Mesenchymal stem cell (in vitro differentiated cells and primary cell): ENCODE data around the gene DCLRE1B.
A peak's percentile ranks its signal among the peaks of the same experiment; 100 is the strongest.

Experiments used
- DNase-seq: peaks from one replicate; pipeline ENCODE4 v3.0.0-alpha.2; 2013
- H2AFZ ChIP-seq: one replicate; pipeline ENCODE4 v1.6.1; 2013; ENCODE audit warnings: low read depth, mild to moderate bottlenecking, control low read depth, inconsistent platforms, low read length, moderate library complexity
- H2AK5ac ChIP-seq: 2 replicates; pipeline ENCODE4 v1.6.1; 2013; ENCODE audit warnings: low read length, moderate library complexity, mild to moderate bottlenecking, inconsistent platforms; ENCODE audit not compliant: severe bottlenecking
- H2BK120ac ChIP-seq: one replicate; pipeline ENCODE4 v1.6.1; 2013; ENCODE audit warnings: low read depth, mild to moderate bottlenecking, inconsistent platforms, low read length, moderate library complexity
- H2BK12ac ChIP-seq, 2 experiments: one replicate each; pipeline ENCODE4 v1.6.1; 2013; ENCODE audit warnings: inconsistent platforms in 2 of 2, low read length in 2 of 2, mild to moderate bottlenecking in 2 of 2, moderate library complexity in 2 of 2, control low read depth in 1 of 2
- H2BK15ac ChIP-seq: one replicate; pipeline ENCODE4 v1.6.1; 2013; ENCODE audit warnings: mild to moderate bottlenecking, low read depth, inconsistent platforms; ENCODE audit not compliant: poor library complexity, severe bottlenecking
- H2BK5ac ChIP-seq: 2 replicates; pipeline ENCODE4 v1.6.1; 2013; ENCODE audit warnings: low read depth, mild to moderate bottlenecking, low read length, control low read depth, inconsistent platforms; ENCODE audit not compliant: poor library complexity, severe bottlenecking
- H3K14ac ChIP-seq, 2 experiments: one replicate each; pipeline ENCODE4 v1.6.1; 2013; ENCODE audit warnings: inconsistent platforms in 2 of 2, low read length in 2 of 2, control low read depth in 1 of 2, mild to moderate bottlenecking in 1 of 2, moderate library complexity in 1 of 2
- H3K18ac ChIP-seq, 2 experiments: one replicate each; pipeline ENCODE4 v1.6.1; 2013; ENCODE audit warnings: inconsistent platforms in 2 of 2, low read length in 2 of 2, control low read depth in 1 of 2, low read depth in 1 of 2, mild to moderate bottlenecking in 1 of 2
- H3K23ac ChIP-seq, 2 experiments: one replicate each; pipeline ENCODE4 v1.6.1; 2013; ENCODE audit warnings: inconsistent platforms in 2 of 2, low read length in 2 of 2, mild to moderate bottlenecking in 2 of 2, moderate library complexity in 2 of 2, control low read depth in 1 of 2
- H3K27ac ChIP-seq: 2 replicates; pipeline ENCODE4 v1.5.1; 2013; ENCODE audit warnings: mild to moderate bottlenecking, moderate library complexity, low read length, control low read depth, inconsistent platforms; ENCODE audit not compliant: poor library complexity, severe bottlenecking
- H3K27me3 ChIP-seq, 2 experiments: 2 replicates each; pipeline versions ENCODE4 v1.6.1 to v1.7.0; 2013; ENCODE audit warnings: low read length in 2 of 2, mild to moderate bottlenecking in 2 of 2, moderate library complexity in 2 of 2, control low read depth in 1 of 2, inconsistent platforms in 1 of 2; ENCODE audit not compliant: control insufficient read depth in 1 of 2, insufficient read depth in 1 of 2
- H3K36me3 ChIP-seq, 2 experiments: 2 replicates each; pipeline versions ENCODE4 v1.6.1 to v1.7.0; 2013; ENCODE audit warnings: low read length in 2 of 2, control low read depth in 1 of 2, inconsistent platforms in 1 of 2, low read depth in 1 of 2, mild to moderate bottlenecking in 1 of 2; ENCODE audit not compliant: insufficient read depth in 2 of 2, control insufficient read depth in 1 of 2
- H3K4ac ChIP-seq, 2 experiments: one replicate each; pipeline ENCODE4 v1.6.1; 2013; ENCODE audit warnings: inconsistent platforms in 2 of 2, low read length in 2 of 2, mild to moderate bottlenecking in 2 of 2, moderate library complexity in 2 of 2, control low read depth in 1 of 2, low read depth in 1 of 2
- H3K4me1 ChIP-seq: 2 replicates; pipeline ENCODE4 v1.6.1; 2013; ENCODE audit warnings: low read depth, low read length, control low read depth; ENCODE audit not compliant: control insufficient read depth, insufficient read depth
- H3K4me2 ChIP-seq: 2 replicates; pipeline ENCODE4 v1.6.1; 2013; ENCODE audit warnings: low read length, mild to moderate bottlenecking, inconsistent platforms; ENCODE audit not compliant: poor library complexity, severe bottlenecking
- H3K4me3 ChIP-seq, 2 experiments: 2 replicates each; pipeline versions ENCODE4 v1.5.1 to v1.7.0; 2013; ENCODE audit warnings: low read length in 2 of 2, mild to moderate bottlenecking in 2 of 2, control low read depth in 1 of 2, low read depth in 1 of 2; ENCODE audit not compliant: insufficient read depth in 1 of 2
- H3K79me1 ChIP-seq: replicated peaks from 2 replicates; pipeline ENCODE4 v1.6.1; 2013; ENCODE audit warnings: mild to moderate bottlenecking, control low read depth, low read length, inconsistent platforms; ENCODE audit not compliant: poor library complexity, severe bottlenecking
- H3K9ac ChIP-seq: 2 replicates; pipeline ENCODE4 v1.7.0; 2013; ENCODE audit warnings: mild to moderate bottlenecking, low read length, moderate library complexity
- H3K9me3 ChIP-seq: 2 replicates; pipeline ENCODE4 v1.7.0; 2013; ENCODE audit warnings: mild to moderate bottlenecking, low read length; ENCODE audit not compliant: control insufficient read depth
- H4K8ac ChIP-seq: one replicate; pipeline ENCODE4 v1.6.1; 2013; ENCODE audit warnings: inconsistent platforms, mild to moderate bottlenecking, low read length, moderate library complexity
- H4K91ac ChIP-seq: one replicate; pipeline ENCODE4 v1.6.1; 2013; ENCODE audit warnings: mild to moderate bottlenecking, low read length, inconsistent platforms
- WGBS: methylation state at CpG from one replicate; pipeline ENCODE4 v1.1.7; 2013; ENCODE audit warnings: mixed read lengths; 5-methylcytosine and 5-hydroxymethylcytosine counted together

The DCLRE1B gene

DNA sequence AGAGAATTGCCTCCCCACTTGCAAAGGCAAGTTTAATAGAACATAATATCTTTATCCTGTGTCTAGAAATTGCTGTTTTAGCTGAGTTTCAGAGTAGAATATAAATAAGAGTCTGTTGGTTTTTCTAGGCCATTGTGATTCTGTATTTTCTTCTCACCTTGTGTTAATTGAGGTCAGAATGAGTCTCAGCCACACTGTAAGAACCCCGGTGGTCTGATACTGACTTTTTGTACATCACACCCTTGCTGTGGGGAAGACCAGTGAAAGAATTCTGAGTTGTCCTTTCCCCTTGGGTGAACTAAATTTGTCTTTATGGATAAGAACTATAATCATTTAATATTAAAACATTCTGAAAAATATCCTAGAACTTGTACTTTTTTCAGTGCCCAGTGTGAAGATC, 30.8 kb downstream of the DCLRE1B start:
- no CpG with 5 or more reads among the region's 1 CpG for WGBS
- Histone ChIP-seq H2BK5ac (no peak overlapping the region), H3K9ac (no peak overlapping the region), H3K36me3 (peaks cover 8% of the 10 kb centered on the region in 2 experiments), H2BK12ac (no peak overlapping the region), H3K4me3 (no peak overlapping the region), H2BK120ac (no peak overlapping the region), H3K4ac (no peak overlapping the region), H3K9me3 (no peaks in the 10 kb centered on the region), H3K4me2 (no peak overlapping the region), H2AFZ (no peak overlapping the region), H2BK15ac (no peak overlapping the region), H3K27me3 (no peaks in the 10 kb centered on the region), H3K23ac (no peak overlapping the region), H2AK5ac (no peak overlapping the region), H3K79me1 (peaks cover 12% of the 10 kb centered on the region), H3K27ac (no peak overlapping the region), H4K8ac (no peak overlapping the region), H4K91ac (no peak overlapping the region), H3K14ac (no peak overlapping the region), H3K18ac (no peak overlapping the region), H3K4me1 (peaks cover 5% of the 10 kb centered on the region)
- DNase-seq, result no peak

DNA sequence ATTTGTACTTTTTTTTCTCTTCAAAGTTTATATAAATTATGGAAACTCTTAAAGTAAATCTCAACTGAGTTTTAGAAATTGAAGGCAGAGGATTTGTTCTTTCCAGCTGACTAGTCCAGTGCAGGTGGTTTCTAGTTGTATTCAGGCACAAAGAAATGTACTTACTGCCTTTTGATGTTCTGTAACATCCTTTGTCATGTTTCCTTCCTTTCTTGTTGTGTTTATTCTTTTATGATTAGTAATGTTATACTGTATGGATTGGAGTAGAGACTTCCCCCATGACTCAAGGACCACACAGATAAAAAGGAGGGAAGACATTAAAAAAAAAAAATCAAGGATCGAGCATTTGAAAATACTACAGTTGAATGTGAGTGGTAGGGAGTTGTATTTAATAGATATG, 32.0 kb downstream of the DCLRE1B start:
- H2AFZ ChIP-seq, result no peak overlapping the region
- no peak overlapping the region for H3K27ac ChIP-seq
- H2BK120ac ChIP-seq, result no peak overlapping the region
- H3K4me1 ChIP-seq, result peaks cover 5% of the 10 kb centered on the region
- no peak overlapping the region for H2BK5ac ChIP-seq
- no peak overlapping the region for H4K91ac ChIP-seq
- H3K9me3 ChIP-seq, result no peaks in the 10 kb centered on the region
- no peak overlapping the region for H4K8ac ChIP-seq
- no peak overlapping the region for H3K4ac ChIP-seq
- no peak overlapping the region for H2BK12ac ChIP-seq
- no peak overlapping the region for H2AK5ac ChIP-seq
- H3K9ac ChIP-seq, result no peak overlapping the region
- no peak overlapping the region for H3K23ac ChIP-seq
- no peaks in the 10 kb centered on the region for H3K27me3 ChIP-seq
- no peak overlapping the region for H3K4me2 ChIP-seq
- H2BK15ac ChIP-seq, result no peak overlapping the region
- no peak for DNase-seq
- H3K36me3 ChIP-seq, result peaks cover 14 to 16% of the 10 kb centered on the region in 2 experiments
- peaks cover 15% of the 10 kb centered on the region for H3K79me1 ChIP-seq
- H3K18ac ChIP-seq, result no peak overlapping the region
- H3K14ac ChIP-seq, result no peak overlapping the region
- 56% methylated on average over 1 of the region's 1 CpG for WGBS
- no peak overlapping the region for H3K4me3 ChIP-seq

DNA sequence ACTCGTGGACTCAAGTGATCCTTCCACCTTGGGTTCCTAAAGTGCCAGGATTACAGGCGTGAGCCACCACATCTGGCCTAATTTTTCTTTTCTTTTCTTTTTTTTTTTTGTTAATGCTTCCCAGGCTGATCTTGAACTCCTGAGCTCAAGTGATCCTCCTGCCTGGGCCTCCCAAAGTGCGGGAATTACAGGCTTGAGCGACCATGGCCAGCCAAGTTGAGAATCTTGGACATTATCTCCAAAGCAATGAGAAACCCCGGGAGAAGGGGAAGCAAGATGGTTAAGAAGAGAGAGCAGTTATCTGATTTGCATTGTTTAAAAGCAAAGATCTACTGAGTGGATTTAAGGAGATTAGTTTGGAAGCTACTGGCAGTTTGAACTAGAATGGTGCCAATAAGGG, 33.1 kb downstream of the DCLRE1B start:
- H3K4me2 ChIP-seq, result no peak overlapping the region
- H2BK120ac ChIP-seq, result no peak overlapping the region
- H2BK15ac ChIP-seq, result no peak overlapping the region
- H3K36me3 ChIP-seq, result peaks cover 15 to 24% of the 10 kb centered on the region in 2 experiments
- no peak overlapping the region for H4K91ac ChIP-seq
- H2BK12ac ChIP-seq, result no peak overlapping the region
- H3K18ac ChIP-seq, result no peak overlapping the region
- H3K79me1 ChIP-seq, result peaks cover 15% of the 10 kb centered on the region
- no peak for DNase-seq
- no peak overlapping the region for H3K27ac ChIP-seq
- H3K4ac ChIP-seq, result no peak overlapping the region
- no peak overlapping the region for H3K14ac ChIP-seq
- H2BK5ac ChIP-seq, result no peak overlapping the region
- WGBS, result 86% methylated on average over 5 of the region's 5 CpGs
- no peak overlapping the region for H3K4me3 ChIP-seq
- H3K4me1 ChIP-seq, result peaks cover 3% of the 10 kb centered on the region
- no peak overlapping the region for H3K23ac ChIP-seq
- H2AK5ac ChIP-seq, result no peak overlapping the region
- no peaks in the 10 kb centered on the region for H3K9me3 ChIP-seq
- H4K8ac ChIP-seq, result no peak overlapping the region
- no peak overlapping the region for H3K9ac ChIP-seq
- H2AFZ ChIP-seq, result no peak overlapping the region
- no peaks in the 10 kb centered on the region for H3K27me3 ChIP-seq

DNA sequence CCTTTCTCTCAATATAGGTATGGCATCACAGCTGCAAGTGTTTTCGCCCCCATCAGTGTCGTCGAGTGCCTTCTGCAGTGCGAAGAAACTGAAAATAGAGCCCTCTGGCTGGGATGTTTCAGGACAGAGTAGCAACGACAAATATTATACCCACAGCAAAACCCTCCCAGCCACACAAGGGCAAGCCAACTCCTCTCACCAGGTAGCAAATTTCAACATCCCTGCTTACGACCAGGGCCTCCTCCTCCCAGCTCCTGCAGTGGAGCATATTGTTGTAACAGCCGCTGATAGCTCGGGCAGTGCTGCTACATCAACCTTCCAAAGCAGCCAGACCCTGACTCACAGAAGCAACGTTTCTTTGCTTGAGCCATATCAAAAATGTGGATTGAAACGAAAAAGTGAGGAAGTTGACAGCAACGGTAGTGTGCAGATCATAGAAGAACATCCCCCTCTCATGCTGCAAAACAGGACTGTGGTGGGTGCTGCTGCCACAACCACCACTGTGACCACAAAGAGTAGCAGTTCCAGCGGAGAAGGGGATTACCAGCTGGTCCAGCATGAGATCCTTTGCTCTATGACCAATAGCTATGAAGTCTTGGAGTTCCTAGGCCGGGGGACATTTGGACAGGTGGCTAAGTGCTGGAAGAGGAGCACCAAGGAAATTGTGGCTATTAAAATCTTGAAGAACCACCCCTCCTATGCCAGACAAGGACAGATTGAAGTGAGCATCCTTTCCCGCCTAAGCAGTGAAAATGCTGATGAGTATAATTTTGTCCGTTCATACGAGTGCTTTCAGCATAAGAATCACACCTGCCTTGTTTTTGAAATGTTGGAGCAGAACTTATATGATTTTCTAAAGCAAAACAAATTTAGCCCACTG, 35.5 kb downstream of the DCLRE1B start:
- Histone ChIP-seq H3K23ac (no peak overlapping the region), H3K4me2 (no peak overlapping the region), H3K36me3 (peaks cover 19 to 36% of the 10 kb centered on the region in 2 experiments), H4K8ac (peak overlapping the region; percentile 9), H3K27me3 (no peaks in the 10 kb centered on the region), H2BK5ac (no peak overlapping the region), H3K4me1 (peaks cover 1% of the 10 kb centered on the region), H3K4me3 (no peak overlapping the region), H3K4ac (no peak overlapping the region), H3K79me1 (peaks cover 20% of the 10 kb centered on the region), H2BK15ac (no peak overlapping the region), H4K91ac (no peak overlapping the region), H2AFZ (no peak overlapping the region), H3K9ac (no peak overlapping the region), H3K18ac (no peak overlapping the region), H2AK5ac (no peak overlapping the region), H2BK120ac (no peak overlapping the region), H3K14ac (no peak overlapping the region), H3K27ac (no peak overlapping the region), H2BK12ac (no peak overlapping the region), H3K9me3 (no peaks in the 10 kb centered on the region)
- DNase-seq, result no peak
- WGBS, result 97% methylated on average over 16 of the region's 16 CpGs
